Liver (tissue), 9 donors: ENCODE results near the gene ALX3. TPM values are rescaled to one million over a fixed set of nuclear protein-coding genes. Genes with fewer than 3 reads are reported as not detected.

Experiments
- DNase-seq: peaks from one replicate; pipeline ENCODE4 v3.0.0-alpha.2; 2017; ENCODE audit warnings: low spot score
- H3K27ac ChIP-seq, 2 donors: one replicate each; pipeline ENCODE4 v1.7.0; 2013; ENCODE audit warnings: inconsistent platforms in 2 of 2, low read length in 2 of 2, control low read depth in 1 of 2, low read depth in 1 of 2, mild to moderate bottlenecking in 1 of 2
- H3K27me3 ChIP-seq, 4 donors: one replicate each; pipeline versions ENCODE4 v1.6.1 to v1.7.0; 2013; ENCODE audit warnings: low read length in 3 of 4, inconsistent platforms in 1 of 4, mild to moderate bottlenecking in 1 of 4, moderate library complexity in 1 of 4; ENCODE audit not compliant: control insufficient read depth in 4 of 4, insufficient read depth in 4 of 4
- H3K36me3 ChIP-seq, 4 donors: one replicate each; pipeline versions ENCODE4 v1.6.1 to v1.7.0; 2013; ENCODE audit warnings: low read length in 3 of 4, mild to moderate bottlenecking in 3 of 4, low read depth in 1 of 4, moderate library complexity in 1 of 4; ENCODE audit not compliant: control insufficient read depth in 4 of 4, insufficient read depth in 3 of 4
- H3K4me1 ChIP-seq, 4 donors: one replicate each; pipeline versions ENCODE4 v1.6.1 to v1.7.0; 2013; ENCODE audit warnings: low read length in 3 of 4, mild to moderate bottlenecking in 3 of 4, moderate library complexity in 1 of 4; ENCODE audit not compliant: control insufficient read depth in 4 of 4, insufficient read depth in 4 of 4
- H3K4me3 ChIP-seq, 3 donors: one replicate each; pipeline versions ENCODE4 v1.6.1 to v1.7.0; 2013; ENCODE audit warnings: low read length in 3 of 3, control low read depth in 1 of 3, low read depth in 1 of 3, mild to moderate bottlenecking in 1 of 3
- H3K9ac ChIP-seq, 2 donors: one replicate each; pipeline ENCODE4 v1.7.0; 2013; ENCODE audit warnings: low read length in 2 of 2, mild to moderate bottlenecking in 2 of 2, moderate library complexity in 2 of 2, control low read depth in 1 of 2, low read depth in 1 of 2
- H3K9me3 ChIP-seq, 4 donors: one replicate each; pipeline versions ENCODE4 v1.6.1 to v1.7.0; 2013; ENCODE audit warnings: low read length in 3 of 4; ENCODE audit not compliant: control insufficient read depth in 4 of 4
- ATF3 ChIP-seq: IDR thresholded peaks from 2 replicates; pipeline ENCODE4 v1.6.1; 2016; ENCODE audit warnings: antibody characterized with exemption
- EGR1 ChIP-seq, 2 donors: IDR thresholded peaks; 2 replicates each; pipeline ENCODE4 v1.6.1; 2016 to 2018; ENCODE audit warnings: antibody characterized with exemption in 2 of 2, low read depth in 2 of 2
- FOXA1 ChIP-seq: IDR thresholded peaks from 2 replicates; pipeline ENCODE4 v1.6.1; 2016; ENCODE audit warnings: antibody characterized with exemption
- FOXA2 ChIP-seq: IDR thresholded peaks from 2 replicates; pipeline ENCODE4 v1.6.1; 2016; ENCODE audit warnings: antibody characterized with exemption
- GABPA ChIP-seq, 2 donors: IDR thresholded peaks in 1 of 2; conservative IDR thresholded peaks in 1 of 2; 2 replicates each; pipeline ENCODE4 v1.6.1; 2016; ENCODE audit warnings: antibody characterized with exemption in 2 of 2, mild to moderate bottlenecking in 1 of 2, moderate library complexity in 1 of 2
- HNF4A ChIP-seq, 2 donors: conservative IDR thresholded peaks; 2 replicates each; pipeline ENCODE4 v1.6.1; 2016; ENCODE audit warnings: antibody characterized with exemption in 2 of 2, mild to moderate bottlenecking in 2 of 2
- JUND ChIP-seq, 2 donors: IDR thresholded peaks; 2 replicates each; pipeline ENCODE4 v1.6.1; 2016; ENCODE audit warnings: antibody characterized with exemption in 2 of 2
- NR2F2 ChIP-seq: IDR thresholded peaks from 2 replicates; pipeline ENCODE4 v1.6.1; 2016; ENCODE audit warnings: antibody characterized with exemption
- RAD21 ChIP-seq, 2 donors: IDR thresholded peaks; 2 replicates each; pipeline ENCODE4 v1.6.1; 2016; ENCODE audit warnings: antibody characterized with exemption in 2 of 2, mild to moderate bottlenecking in 2 of 2
- RXRA ChIP-seq, 2 donors: IDR thresholded peaks; 2 replicates each; pipeline ENCODE4 v1.6.1; 2017 to 2018; ENCODE audit warnings: antibody characterized with exemption in 2 of 2, mild to moderate bottlenecking in 1 of 2
- SP1 ChIP-seq: IDR thresholded peaks from 2 replicates; pipeline ENCODE4 v1.6.1; 2018; ENCODE audit warnings: antibody characterized with exemption, mild to moderate bottlenecking
- TAF1 ChIP-seq: conservative IDR thresholded peaks from 2 replicates; pipeline ENCODE4 v1.6.1; 2016; ENCODE audit warnings: antibody characterized with exemption, mild to moderate bottlenecking
- WGBS: extraction: QIAGEN DNeasy Blood & Tissue Kit; methylation state at CpG from one replicate; pipeline ENCODE4 v1.1.7; 2013; 5-methylcytosine and 5-hydroxymethylcytosine counted together
- polyA plus RNA-seq, 2 donors: library from polyadenylated mRNA; stranded (reverse) in 1 of 2; unstranded in 1 of 2; fragments of 200-250 nt in 1 of 2; fragments of >200 nt in 1 of 2; fragmentation: Nextera tagmentation in 1 of 2; extraction: Ambion mirVana in 1 of 2; gene quantifications; one replicate each; pipeline versions ENCODE4 v1.2.1 to v1.2.3, GENCODE V29; 2013 to 2015
- total RNA-seq, 2 donors: library from RNA; depleted of rRNA; stranded (reverse); fragments of >200 nt; gene quantifications; one replicate each; pipeline ENCODE4 v1.2.3, GENCODE V29; 2014
- TF ChIP-seq, protein P1 (sequence below): IDR thresholded peaks from 2 replicates; pipeline ENCODE4 v1.6.1; 2016; ENCODE audit warnings: antibody characterized with exemption
- TF ChIP-seq, protein P2 (sequence below): IDR thresholded peaks from 2 replicates; pipeline ENCODE4 v1.6.1; 2016; ENCODE audit warnings: antibody characterized with exemption, mild to moderate bottlenecking
- donor health status: healthy.
- donor health status: healthy.
- donor health status: healthy.
- donor health status: healthy.
- donor health status: healthy.

Gene ALX3
- total and polyA plus RNA-seq, 4 donors = not detected

DNA sequence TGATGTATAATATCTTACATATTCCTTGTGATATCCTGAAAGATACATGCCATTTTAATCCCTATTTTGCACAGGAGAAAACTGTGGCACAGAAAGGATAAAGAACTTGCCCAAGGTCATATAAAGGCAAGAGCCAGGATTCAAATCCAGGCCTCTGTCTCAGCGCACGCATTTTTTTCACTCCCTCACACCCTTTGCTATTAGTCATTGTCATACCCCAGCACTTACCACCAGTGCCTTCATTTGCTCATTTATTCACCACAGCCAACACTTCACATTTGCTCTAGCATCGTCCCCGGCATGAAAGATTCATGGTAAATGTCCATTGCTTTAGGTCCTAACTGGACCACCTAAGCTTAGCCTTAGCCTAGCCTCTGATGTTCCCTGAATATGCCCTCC lies 14.2 kb downstream of the ALX3 start:
- 92% methylated on average over 4 of the region's 4 CpGs for WGBS
- Histone ChIP-seq H3K9me3 (no peaks in the 10 kb centered on the region), H3K36me3 (peaks cover 12 to 58% (median 47%) of the 10 kb centered on the region in 4 donors), H3K9ac (no peak overlapping the region), H3K4me3 (no peak overlapping the region), H3K27me3 (no peaks in the 10 kb centered on the region), H3K4me1 (peaks cover 0 to 3% (median 0%) of the 10 kb centered on the region in 4 donors), H3K27ac (no peak overlapping the region)
- TF ChIP-seq, protein P1, sequence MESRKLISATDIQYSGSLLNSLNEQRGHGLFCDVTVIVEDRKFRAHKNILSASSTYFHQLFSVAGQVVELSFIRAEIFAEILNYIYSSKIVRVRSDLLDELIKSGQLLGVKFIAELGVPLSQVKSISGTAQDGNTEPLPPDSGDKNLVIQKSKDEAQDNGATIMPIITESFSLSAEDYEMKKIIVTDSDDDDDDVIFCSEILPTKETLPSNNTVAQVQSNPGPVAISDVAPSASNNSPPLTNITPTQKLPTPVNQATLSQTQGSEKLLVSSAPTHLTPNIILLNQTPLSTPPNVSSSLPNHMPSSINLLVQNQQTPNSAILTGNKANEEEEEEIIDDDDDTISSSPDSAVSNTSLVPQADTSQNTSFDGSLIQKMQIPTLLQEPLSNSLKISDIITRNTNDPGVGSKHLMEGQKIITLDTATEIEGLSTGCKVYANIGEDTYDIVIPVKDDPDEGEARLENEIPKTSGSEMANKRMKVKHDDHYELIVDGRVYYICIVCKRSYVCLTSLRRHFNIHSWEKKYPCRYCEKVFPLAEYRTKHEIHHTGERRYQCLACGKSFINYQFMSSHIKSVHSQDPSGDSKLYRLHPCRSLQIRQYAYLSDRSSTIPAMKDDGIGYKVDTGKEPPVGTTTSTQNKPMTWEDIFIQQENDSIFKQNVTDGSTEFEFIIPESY = no peak
- TF ChIP-seq NR2F2 (no peak), ATF3 (no peak), EGR1 (IDR thresholded peaks at IDR 0.05; ENCODE audit: low read depth in 2 of 2) (no peak), RXRA (IDR thresholded peaks at IDR 0.05) (no peak), TAF1 (no peak), SP1 (no peak), RAD21 (IDR thresholded peaks at IDR 0.05) (no peak), GABPA (IDR thresholded peaks at IDR 0.05 in 1 of 2, conservative IDR thresholded peaks at IDR 0.05 in 1 of 2) (no peak), FOXA1 (no peak), JUND (IDR thresholded peaks at IDR 0.05) (no peak), HNF4A (conservative IDR thresholded peaks at IDR 0.05) (no peak), FOXA2 (no peak)
- TF ChIP-seq, protein P2, sequence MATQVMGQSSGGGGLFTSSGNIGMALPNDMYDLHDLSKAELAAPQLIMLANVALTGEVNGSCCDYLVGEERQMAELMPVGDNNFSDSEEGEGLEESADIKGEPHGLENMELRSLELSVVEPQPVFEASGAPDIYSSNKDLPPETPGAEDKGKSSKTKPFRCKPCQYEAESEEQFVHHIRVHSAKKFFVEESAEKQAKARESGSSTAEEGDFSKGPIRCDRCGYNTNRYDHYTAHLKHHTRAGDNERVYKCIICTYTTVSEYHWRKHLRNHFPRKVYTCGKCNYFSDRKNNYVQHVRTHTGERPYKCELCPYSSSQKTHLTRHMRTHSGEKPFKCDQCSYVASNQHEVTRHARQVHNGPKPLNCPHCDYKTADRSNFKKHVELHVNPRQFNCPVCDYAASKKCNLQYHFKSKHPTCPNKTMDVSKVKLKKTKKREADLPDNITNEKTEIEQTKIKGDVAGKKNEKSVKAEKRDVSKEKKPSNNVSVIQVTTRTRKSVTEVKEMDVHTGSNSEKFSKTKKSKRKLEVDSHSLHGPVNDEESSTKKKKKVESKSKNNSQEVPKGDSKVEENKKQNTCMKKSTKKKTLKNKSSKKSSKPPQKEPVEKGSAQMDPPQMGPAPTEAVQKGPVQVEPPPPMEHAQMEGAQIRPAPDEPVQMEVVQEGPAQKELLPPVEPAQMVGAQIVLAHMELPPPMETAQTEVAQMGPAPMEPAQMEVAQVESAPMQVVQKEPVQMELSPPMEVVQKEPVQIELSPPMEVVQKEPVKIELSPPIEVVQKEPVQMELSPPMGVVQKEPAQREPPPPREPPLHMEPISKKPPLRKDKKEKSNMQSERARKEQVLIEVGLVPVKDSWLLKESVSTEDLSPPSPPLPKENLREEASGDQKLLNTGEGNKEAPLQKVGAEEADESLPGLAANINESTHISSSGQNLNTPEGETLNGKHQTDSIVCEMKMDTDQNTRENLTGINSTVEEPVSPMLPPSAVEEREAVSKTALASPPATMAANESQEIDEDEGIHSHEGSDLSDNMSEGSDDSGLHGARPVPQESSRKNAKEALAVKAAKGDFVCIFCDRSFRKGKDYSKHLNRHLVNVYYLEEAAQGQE = no peak
- DNase-seq = no peak

- DNase-seq = no peak
- TF ChIP-seq HNF4A (conservative IDR thresholded peaks at IDR 0.05) = no peak
- H3K36me3 ChIP-seq = peaks cover 15 to 64% (median 52%) of the 10 kb centered on the region in 4 donors
- H3K27ac ChIP-seq = no peak overlapping the region
- no peak overlapping the region for H3K9ac ChIP-seq
- H3K4me3 ChIP-seq = no peak overlapping the region
- H3K9me3 ChIP-seq = no peaks in the 10 kb centered on the region
- no peaks in the 10 kb centered on the region for H3K27me3 ChIP-seq
- H3K4me1 ChIP-seq = peaks cover 0 to 3% (median 0%) of the 10 kb centered on the region in 4 donors
- WGBS = 78% methylated on average over 5 of the region's 5 CpGs
These were observed 14.8 kb downstream of the ALX3 start for GRCh38 chr1:110055493-110056284.
